ENCODE measurements around the gene AHCY. TPM values are rescaled to one million over a fixed set of nuclear protein-coding genes. Genes with fewer than 3 reads are reported as not detected.
A peak's percentile ranks its signal among the peaks of the same experiment; 100 is the strongest.

The AHCY gene
- total RNA-seq, 1 experiment from 2014 or later: 401 TPM

DNA sequence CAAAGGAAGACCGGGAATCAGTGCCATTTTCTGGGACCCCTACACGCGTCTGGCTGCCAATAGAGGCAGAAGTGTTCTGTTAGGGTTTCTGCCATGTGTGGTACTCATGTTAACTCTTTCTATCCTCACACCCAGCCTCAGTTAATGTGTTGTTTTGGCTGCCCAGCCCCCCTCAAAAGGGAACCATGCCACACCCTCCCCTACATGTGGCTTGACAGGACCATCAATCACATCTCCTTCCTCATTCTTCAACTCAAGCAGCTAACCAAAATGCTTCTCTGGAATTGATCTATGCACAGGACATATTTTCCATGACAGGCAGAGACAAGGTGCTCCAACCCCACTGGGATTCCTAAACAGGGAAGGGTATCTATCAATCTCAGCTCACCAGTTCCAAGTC, 22.0 kb downstream of the AHCY start:
- Mint-ChIP-seq H3K36me3 (peaks cover 82% of the 10 kb centered on the region), H3K27ac (peak overlapping the region; percentile 36; the same call in 1 of the 2 replicates), H3K9me3 (no peaks in the 10 kb centered on the region), H3K4me1 (no peaks in the 10 kb centered on the region), H3K27me3 (ENCODE audit: low read depth) (no peaks in the 10 kb centered on the region), H3K4me3 (no peak overlapping the region)
- TF ChIP-seq IRF1 (CRISPR knock-in tag; IDR thresholded peaks at IDR 0.05) (no peak), ZNF263 (CRISPR knock-in tag; IDR thresholded peaks at IDR 0.05; ENCODE audit: low read depth) (no peak), EMX1 (CRISPR knock-in tag; IDR thresholded peaks at IDR 0.05) (no peak), CDX4 (CRISPR knock-in tag; IDR thresholded peaks at IDR 0.05; ENCODE audit: borderline replicate concordance) (no peak), GABPB1 (CRISPR knock-in tag; IDR thresholded peaks at IDR 0.05) (no peak), ZNF416 (CRISPR knock-in tag; IDR thresholded peaks at IDR 0.05) (no peak), IRF2 (CRISPR knock-in tag; IDR thresholded peaks at IDR 0.05; ENCODE audit: borderline replicate concordance, low read depth) (no peak), ZNF423 (CRISPR knock-in tag; IDR thresholded peaks at IDR 0.05) (no peak), PREB (CRISPR knock-in tag; IDR thresholded peaks at IDR 0.05; ENCODE audit: borderline replicate concordance) (no peak), ARID4B (CRISPR knock-in tag; IDR thresholded peaks at IDR 0.05; ENCODE audit: borderline replicate concordance) (no peak), MYBL2 (CRISPR knock-in tag; IDR thresholded peaks at IDR 0.05) (no peak)
- TF ChIP-seq, protein P1, sequence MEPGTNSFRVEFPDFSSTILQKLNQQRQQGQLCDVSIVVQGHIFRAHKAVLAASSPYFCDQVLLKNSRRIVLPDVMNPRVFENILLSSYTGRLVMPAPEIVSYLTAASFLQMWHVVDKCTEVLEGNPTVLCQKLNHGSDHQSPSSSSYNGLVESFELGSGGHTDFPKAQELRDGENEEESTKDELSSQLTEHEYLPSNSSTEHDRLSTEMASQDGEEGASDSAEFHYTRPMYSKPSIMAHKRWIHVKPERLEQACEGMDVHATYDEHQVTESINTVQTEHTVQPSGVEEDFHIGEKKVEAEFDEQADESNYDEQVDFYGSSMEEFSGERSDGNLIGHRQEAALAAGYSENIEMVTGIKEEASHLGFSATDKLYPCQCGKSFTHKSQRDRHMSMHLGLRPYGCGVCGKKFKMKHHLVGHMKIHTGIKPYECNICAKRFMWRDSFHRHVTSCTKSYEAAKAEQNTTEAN (CRISPR knock-in tag; IDR thresholded peaks at IDR 0.05): no peak
- TF ChIP-seq, protein P2, sequence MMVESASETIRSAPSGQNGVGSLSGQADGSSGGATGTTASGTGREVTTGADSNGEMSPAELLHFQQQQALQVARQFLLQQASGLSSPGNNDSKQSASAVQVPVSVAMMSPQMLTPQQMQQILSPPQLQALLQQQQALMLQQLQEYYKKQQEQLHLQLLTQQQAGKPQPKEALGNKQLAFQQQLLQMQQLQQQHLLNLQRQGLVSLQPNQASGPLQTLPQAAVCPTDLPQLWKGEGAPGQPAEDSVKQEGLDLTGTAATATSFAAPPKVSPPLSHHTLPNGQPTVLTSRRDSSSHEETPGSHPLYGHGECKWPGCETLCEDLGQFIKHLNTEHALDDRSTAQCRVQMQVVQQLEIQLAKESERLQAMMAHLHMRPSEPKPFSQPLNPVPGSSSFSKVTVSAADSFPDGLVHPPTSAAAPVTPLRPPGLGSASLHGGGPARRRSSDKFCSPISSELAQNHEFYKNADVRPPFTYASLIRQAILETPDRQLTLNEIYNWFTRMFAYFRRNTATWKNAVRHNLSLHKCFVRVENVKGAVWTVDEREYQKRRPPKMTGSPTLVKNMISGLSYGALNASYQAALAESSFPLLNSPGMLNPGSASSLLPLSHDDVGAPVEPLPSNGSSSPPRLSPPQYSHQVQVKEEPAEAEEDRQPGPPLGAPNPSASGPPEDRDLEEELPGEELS (CRISPR knock-in tag; IDR thresholded peaks at IDR 0.05): no peak
- TF ChIP-seq, protein P3, sequence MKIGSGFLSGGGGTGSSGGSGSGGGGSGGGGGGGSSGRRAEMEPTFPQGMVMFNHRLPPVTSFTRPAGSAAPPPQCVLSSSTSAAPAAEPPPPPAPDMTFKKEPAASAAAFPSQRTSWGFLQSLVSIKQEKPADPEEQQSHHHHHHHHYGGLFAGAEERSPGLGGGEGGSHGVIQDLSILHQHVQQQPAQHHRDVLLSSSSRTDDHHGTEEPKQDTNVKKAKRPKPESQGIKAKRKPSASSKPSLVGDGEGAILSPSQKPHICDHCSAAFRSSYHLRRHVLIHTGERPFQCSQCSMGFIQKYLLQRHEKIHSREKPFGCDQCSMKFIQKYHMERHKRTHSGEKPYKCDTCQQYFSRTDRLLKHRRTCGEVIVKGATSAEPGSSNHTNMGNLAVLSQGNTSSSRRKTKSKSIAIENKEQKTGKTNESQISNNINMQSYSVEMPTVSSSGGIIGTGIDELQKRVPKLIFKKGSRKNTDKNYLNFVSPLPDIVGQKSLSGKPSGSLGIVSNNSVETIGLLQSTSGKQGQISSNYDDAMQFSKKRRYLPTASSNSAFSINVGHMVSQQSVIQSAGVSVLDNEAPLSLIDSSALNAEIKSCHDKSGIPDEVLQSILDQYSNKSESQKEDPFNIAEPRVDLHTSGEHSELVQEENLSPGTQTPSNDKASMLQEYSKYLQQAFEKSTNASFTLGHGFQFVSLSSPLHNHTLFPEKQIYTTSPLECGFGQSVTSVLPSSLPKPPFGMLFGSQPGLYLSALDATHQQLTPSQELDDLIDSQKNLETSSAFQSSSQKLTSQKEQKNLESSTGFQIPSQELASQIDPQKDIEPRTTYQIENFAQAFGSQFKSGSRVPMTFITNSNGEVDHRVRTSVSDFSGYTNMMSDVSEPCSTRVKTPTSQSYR (CRISPR knock-in tag; IDR thresholded peaks at IDR 0.05): no peak
- DNase-seq (ENCODE audit: low spot score): no peak
- POLR2A ChIA-PET: no interaction called here
- CTCF ChIA-PET: no interaction called here
- ATAC-seq: no peak
